H54 (cell line): ENCODE measurements around the gene CYBC1.

Experiments
- DNase-seq: peaks from one replicate; pipeline ENCODE4 v3.0.0; 2011; ENCODE audit warnings: low spot score, mixed read lengths; ENCODE audit not compliant: insufficient read length
- FAIRE-seq: peaks from 3 replicates; lab custom pipeline; 2011; peaks lifted over from hg19 to GRCh38; lab: Jason Lieb, UNC
- POLR2A ChIP-seq: IDR thresholded peaks from 2 replicates; pipeline ENCODE4 v1.6.1; 2011; ENCODE audit warnings: low read depth, mild to moderate bottlenecking, low read length

CYBC1 gene

GRCh38 chr17:82489117-82489516 is 38.6 kb upstream of the CYBC1 start:
- DNase-seq (peak; percentile 34), FAIRE-seq (no peak)
- TF ChIP-seq POLR2A = no peak

GRCh38 chr17:82487910-82488309 is 37.4 kb upstream of the CYBC1 start:
- DNase-seq (no peak), FAIRE-seq (no peak)
- no peak for TF ChIP-seq POLR2A

GRCh38 chr17:82486231-82487094 is 35.9 kb upstream of the CYBC1 start:
- FAIRE-seq (no peak), DNase-seq (no peak)
- no peak for TF ChIP-seq POLR2A

- TF ChIP-seq POLR2A = no peak
- no peak for FAIRE-seq
Observed at GRCh38 chr17:82483836-82484235, 33.3 kb upstream of the CYBC1 start.

GRCh38 chr17:82483204-82483660 is 32.7 kb upstream of the CYBC1 start:
- no peak for DNase-seq
- TF ChIP-seq POLR2A = no peak
- FAIRE-seq = no peak

More at GRCh38 chr17:82483836-82484235, 33.3 kb upstream of the CYBC1 start:
- DNase-seq = no peak

GRCh38 chr17:82480318-82480717 is 29.8 kb upstream of the CYBC1 start:
- no peak for FAIRE-seq
- no peak for DNase-seq
- TF ChIP-seq POLR2A = no peak

GRCh38 chr17:82479602-82480001 is 29.1 kb upstream of the CYBC1 start:
- FAIRE-seq = no peak
- DNase-seq = no peak
- TF ChIP-seq POLR2A = no peak

GRCh38 chr17:82477934-82478333 is 27.4 kb upstream of the CYBC1 start:
- no peak for DNase-seq
- no peak for FAIRE-seq
- TF ChIP-seq POLR2A = no peak

- no peak for DNase-seq
- FAIRE-seq = no peak
Observed at GRCh38 chr17:82475458-82475857, 24.9 kb upstream of the CYBC1 start.

GRCh38 chr17:82474223-82475010 is 23.9 kb upstream of the CYBC1 start:
- no peak for TF ChIP-seq POLR2A
- FAIRE-seq = no peak
- no peak for DNase-seq

More at GRCh38 chr17:82475458-82475857, 24.9 kb upstream of the CYBC1 start:
- no peak for TF ChIP-seq POLR2A

GRCh38 chr17:82470065-82470464 is 19.5 kb upstream of the CYBC1 start:
- FAIRE-seq (no peak), DNase-seq (no peak)
- no peak for TF ChIP-seq POLR2A

GRCh38 chr17:82468692-82469091 is 18.1 kb upstream of the CYBC1 start:
- no peak for FAIRE-seq
- no peak for TF ChIP-seq POLR2A

GRCh38 chr17:82465023-82465603 is 14.6 kb upstream of the CYBC1 start:
- DNase-seq (no peak), FAIRE-seq (no peak)
- TF ChIP-seq POLR2A = no peak

More at GRCh38 chr17:82468692-82469091, 18.1 kb upstream of the CYBC1 start:
- no peak for DNase-seq

GRCh38 chr17:82464567-82464929 is 14.0 kb upstream of the CYBC1 start:
- FAIRE-seq (no peak), DNase-seq (no peak)
- no peak for TF ChIP-seq POLR2A
